CD4-positive, alpha-beta T cell treated with Interferon alpha-2 for 1 hour (primary cell): ENCODE measurements around the gene INIP.

Experiments used
- DNase-seq, 2 donors: peaks; one replicate each; pipeline ENCODE4 v3.0.0-alpha.2; 2020 to 2022

INIP gene, protein sequence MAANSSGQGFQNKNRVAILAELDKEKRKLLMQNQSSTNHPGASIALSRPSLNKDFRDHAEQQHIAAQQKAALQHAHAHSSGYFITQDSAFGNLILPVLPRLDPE

DNA sequence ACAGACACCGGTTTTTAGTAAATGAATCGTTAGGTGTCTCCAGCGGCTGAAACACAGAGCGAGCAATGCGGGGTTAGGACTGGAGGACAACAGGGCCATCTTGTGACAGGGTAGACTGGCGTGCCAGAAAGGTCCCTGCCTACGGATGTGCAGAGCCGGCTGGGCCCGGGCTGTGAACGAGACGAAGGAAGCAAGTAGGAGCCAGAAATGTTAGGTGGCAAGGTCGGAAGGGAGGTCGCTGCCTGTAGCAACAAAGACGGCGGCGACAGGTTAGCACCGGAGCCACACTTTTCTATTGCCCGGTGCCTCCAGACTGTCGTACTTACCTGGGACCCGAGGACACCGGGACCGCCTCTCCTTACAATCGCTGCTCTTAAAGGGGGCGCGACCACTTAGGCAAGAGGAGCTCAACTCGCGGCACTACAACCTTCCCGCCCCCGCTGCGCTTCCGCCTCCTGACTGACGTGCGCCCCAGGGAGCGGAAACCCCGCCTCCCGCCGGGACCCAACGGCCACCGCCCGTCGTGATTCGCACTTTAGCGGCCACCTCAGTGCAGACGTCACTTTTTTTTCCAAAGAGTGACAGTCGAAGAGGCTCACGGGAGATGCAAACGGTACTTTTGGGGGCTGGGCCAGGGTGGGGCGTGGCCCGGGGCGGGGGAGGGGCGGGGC lies at the start of gene INIP:
Gene INIP (minus strand): TSS at position 457 of the 671 bp plus-strand sequence. CDS start 1,632 bp downstream, outside the sequence.
- DNase-seq, result peak; percentile 97 to 98

DNA sequence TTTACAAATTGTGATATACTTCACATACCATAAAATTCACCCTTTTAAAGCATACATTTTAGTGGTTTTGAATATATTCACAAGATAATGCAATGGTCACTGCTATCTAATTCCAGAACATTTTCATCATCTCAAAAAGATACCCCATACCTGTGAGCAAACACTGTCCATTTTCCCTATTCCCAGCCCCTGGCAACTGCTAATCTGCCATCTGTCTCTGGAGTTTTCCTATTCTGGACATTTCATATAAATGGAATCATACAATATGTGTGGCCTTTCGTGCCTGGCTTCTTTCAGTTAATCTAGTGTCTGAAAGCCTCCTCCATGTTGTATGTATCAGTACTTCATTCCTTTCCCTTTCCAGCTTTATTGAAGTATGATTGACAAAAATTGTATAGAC lies 47.4 kb upstream of the INIP start:
- no peak for DNase-seq

DNA sequence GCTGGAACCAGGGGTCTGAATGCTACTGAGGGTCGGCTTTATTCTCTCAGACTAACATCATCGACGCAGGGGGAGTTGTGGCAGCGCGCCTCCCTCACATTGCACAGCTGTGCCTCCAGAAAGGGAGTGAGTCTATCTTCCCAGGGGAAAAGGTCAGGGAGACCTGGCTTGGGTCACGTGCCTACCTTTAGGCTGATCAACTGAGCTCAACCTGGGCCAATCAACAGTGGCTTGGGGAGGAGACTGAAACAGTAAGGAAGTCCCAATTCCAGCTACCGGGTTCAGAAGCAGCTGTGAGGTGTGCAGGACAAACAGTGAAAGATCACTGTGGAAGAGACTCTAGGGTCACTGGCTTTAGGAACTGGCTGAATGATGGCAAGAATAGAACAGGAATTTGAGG lies 46.9 kb upstream of the INIP start:
- no peak for DNase-seq

DNA sequence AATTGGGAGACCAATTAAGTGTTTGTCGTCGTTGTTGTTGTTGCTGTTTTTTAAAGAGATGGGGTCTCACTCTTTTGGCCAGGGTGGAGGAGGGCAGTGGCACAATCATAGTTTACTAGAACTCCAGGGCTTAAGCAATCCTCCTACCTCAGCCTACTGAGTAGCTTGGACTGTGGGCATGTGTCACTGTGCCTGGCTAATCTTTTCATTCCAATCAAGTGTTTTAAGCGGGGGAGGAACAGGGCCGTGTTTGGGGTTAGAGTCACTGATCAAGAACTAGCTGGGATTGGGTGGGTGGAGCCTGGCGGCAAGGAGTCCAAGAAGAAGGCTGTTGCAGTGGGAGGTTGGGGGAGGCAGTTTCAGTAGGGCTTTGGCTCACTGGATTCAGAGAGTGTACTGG lies 46.4 kb upstream of the INIP start:
- DNase-seq, result no peak

DNA sequence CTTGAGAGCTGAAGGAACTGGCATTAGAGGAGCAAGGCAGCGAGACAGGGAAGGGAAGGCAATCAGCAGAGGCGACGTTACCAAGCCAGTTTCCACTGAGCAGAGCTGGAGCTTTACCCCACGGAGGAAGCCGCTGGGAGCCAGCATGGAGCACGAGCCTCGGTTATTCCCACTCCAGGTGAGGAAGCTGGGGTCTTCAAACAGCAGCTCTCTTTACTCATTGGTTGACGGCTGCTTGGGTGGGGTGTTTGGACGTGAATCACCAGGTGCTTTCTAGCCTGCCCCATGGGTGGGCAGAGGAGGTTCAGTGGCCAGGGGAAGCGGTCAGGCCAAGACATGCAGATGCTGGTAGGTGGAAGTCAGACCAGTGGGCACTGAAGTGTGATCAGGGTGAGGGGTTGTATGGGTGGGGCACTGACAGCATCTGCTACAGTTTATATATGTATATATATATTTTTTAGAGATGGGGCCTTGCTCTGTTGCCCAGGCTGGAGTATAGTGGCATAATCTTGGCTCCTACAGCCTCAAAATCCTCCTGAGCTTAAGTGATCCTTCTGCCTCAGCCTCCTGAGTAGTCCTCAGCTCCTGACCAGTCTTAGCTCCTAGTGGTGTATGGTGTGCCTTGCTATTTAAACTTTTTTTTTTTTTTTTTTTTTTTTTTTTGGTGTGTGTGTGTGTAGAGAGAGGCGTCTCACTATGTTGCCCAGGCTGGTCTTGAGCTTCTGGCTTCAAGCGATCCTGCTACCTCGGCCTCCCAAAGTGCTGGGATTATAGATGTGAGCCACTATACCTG lies 45.0 kb upstream of the INIP start:
- no peak for DNase-seq

DNA sequence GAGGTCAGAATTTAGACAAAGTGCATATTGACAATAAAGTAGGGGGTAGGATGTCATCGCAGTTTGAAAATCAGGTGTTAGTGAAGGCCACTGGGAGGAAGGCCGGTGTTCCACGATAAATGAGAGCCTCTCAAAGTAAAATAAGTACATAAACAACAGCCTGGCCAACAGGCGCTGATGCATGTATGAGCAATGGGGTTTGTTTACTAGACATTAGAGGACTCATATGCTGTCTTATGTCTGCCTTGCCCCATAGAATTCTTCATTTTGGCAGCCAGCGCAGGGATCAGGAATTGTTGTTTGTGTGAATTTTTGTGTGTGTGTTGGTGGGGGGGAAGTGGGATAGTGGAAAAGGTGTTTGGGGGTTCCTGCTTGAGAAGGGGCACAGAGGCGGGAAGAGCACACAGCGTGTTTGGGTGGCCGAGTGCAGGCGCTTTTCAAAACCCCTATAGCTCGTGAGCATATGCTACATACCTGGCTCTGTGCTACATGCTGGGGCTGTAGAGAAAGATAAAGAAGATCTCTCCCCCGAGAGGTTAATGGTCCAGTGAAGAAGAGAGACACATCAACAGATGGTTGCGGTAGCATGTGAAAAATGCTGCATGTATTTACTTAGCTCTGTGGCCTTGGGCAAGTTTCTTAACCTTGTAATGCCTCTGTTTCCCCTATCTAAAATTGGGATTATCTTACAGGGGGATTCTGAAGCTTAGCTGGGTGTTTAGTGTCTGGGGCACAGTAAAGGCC lies 44.2 kb upstream of the INIP start:
- DNase-seq, result no peak

DNA sequence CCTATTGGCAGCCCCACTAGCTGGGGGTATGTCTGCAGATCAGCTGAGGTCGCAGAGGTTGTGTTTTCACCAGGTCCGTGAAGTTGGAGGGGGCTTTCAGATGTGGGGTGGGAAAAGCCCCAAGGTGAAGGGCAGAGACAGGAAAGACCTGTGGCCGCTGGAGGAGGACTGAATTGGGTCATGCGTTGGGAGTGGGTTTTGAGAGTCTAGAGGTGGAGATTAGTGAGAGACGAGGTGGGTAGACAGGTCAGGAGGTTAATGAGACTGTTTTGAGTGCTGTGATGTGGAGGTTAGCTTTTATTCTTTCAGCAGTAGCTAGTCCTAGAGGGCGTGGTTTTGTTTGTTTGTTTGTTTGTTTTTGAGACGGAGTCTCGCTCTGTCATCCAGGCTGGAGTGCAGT lies 42.9 kb upstream of the INIP start:
- no peak for DNase-seq

DNA sequence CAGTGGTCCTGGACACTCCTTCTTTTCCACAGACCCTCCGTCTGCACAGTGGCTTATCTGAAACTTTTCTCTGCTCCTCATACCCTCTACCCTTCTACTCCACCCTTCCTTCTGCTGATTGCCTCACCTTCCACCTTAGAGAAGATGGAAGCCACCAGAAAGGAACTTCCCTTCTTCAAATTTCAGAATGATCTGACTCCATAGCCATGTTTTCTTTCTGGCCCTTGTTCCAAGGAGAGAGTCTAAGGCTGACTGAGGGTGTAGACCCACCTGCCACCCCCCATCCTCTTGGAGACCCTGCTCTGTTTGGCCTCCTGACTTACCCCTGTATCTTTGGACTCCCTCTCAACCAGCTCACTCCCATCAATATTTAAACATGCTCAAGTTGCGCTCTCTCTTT lies 40.0 kb upstream of the INIP start:
- no peak for DNase-seq

DNA sequence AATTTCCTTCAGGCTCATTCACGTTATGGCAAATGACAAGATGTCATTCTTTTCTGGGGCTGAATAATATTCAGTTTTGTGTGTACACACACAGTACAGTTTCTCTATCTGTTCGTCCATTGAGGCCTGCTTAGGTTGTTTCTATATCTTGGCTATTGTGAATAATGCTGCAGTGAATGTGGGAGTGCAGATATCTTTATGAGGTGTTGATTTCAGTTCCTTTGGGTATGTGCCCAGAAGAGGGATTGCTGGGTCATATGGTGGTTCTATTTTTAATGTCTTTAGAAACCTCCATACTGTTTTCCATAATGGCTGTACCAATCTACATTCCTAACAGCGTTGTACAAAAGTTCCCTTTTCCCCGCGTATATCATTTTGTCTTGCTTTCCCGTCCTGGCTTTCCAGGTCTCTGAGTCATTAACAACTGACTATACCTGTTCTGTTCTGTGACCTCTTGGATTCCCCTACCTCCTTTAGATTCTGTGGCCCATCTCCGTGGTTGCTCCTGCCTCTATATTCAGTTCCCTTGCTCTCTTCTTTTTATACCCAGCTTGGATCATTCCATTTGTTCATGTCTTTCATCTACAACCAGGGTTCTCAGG lies 39.5 kb upstream of the INIP start:
- no peak for DNase-seq

DNA sequence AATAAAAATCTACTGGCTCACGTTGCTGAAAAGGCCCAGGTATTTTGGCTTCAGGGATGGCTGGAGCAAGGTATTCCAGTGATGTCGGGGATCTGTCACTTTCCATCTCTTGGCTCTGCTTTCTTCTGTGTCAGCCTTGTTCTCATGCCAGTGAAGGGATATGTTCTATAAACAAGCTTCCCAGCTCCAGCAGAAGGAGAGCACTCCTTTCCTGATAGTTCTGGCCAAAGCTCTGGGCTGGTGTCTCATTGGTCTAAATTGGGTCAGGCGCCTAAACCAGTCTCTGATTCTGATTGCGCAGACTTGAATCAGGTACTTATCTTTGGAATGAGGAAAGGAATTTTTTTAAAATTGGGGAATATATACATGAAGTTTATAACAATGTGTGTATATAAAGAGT lies 37.8 kb upstream of the INIP start:
- no peak for DNase-seq

DNA sequence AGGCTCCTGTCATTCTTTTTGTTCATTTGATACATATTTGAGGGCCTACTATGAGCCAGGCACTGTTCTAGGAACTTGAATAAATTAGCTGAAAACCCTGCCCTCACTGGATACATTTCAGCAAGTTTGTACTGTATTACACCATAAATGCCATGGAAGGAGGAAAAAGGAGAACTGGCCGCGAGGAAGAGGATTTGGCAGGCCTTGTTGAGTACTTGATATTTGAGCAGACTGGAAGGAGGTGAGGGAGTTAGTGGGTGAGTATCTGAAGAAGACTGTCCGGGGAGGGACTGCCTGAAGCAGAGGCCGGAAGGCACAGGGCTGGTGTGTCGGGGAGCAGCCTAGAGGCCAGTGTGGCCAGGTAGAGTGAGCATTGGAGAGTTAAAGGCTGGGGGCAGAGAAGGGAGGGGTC lies 37.1 kb upstream of the INIP start:
- peak in 1 of 2 donors; percentile 5 for DNase-seq

DNA sequence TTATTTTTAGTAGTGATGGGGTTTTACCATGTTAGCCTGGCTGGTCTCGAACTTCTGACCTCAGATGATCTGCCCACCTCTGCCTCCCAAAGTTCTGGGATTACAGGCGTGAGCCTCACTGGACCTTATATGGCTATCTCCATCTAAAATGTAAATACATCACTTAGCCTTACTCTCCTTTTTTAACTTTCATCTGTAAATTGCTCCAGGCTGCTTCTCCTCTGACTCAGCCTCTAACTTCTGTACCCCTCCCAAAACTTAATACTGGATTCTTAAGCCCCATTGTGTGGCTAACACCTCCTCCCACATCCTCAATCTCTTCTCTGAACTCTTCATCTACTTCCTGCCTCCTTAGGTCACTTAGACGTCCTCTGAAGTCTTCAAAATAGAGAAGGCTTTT lies 36.7 kb upstream of the INIP start:
- DNase-seq, result peak; percentile 7 to 67

DNA sequence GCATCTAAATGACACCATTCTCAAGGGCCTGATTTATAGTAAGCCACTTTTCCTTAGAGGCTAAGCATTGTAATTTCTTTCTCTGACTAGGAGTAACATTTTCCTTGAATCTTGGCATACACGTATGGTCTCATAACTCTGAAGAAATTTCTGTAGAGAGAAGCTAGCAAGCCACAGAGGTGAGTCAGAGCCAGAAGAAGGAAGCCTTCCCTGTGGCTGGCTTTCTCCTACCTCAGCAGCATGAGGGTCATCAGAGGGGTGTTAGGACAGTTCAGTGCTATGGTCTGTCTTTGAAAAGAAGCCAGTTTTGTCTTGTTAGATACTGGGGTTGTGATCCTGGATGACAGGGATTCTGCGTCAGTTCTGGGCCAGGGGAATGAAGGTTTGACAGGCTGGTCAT lies 35.8 kb upstream of the INIP start:
- DNase-seq, result no peak

DNA sequence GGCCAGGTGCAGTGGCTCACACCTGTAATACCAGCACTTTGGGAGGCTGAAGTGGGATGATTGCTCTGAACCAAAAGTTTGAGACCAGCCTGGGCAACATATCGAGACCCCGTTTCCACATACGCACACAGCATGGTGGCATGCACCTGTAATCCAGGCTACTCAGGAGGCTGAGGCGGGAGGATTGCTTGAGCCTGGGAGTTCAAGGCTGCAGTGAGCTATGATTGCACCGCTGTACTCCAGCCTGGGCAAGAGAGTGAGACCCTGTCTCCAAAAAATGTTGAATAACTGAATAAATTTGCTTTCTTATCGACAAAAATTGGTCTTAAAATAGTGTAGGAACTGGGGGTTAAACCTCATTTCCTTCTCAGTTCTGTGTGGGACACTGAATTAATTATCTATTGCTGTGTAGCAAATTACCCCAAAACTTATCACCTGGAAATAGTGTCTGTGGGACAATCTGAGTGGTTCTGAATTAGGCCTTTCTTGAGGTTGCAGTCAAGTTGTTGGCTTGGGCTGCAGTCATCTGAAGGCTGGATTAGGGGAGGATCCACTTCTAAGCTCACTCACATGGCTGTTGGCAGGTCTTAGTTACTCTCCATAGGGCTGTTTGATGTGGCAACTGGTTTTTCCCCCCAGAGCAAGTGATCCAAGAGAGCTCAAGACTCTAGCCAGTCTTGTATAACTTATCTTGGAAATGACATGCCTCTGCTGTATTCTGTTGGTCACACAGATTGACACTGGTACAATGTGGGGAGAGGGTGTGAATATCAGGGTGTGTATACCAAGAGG lies 34.6 kb upstream of the INIP start:
- DNase-seq, result no peak

DNA sequence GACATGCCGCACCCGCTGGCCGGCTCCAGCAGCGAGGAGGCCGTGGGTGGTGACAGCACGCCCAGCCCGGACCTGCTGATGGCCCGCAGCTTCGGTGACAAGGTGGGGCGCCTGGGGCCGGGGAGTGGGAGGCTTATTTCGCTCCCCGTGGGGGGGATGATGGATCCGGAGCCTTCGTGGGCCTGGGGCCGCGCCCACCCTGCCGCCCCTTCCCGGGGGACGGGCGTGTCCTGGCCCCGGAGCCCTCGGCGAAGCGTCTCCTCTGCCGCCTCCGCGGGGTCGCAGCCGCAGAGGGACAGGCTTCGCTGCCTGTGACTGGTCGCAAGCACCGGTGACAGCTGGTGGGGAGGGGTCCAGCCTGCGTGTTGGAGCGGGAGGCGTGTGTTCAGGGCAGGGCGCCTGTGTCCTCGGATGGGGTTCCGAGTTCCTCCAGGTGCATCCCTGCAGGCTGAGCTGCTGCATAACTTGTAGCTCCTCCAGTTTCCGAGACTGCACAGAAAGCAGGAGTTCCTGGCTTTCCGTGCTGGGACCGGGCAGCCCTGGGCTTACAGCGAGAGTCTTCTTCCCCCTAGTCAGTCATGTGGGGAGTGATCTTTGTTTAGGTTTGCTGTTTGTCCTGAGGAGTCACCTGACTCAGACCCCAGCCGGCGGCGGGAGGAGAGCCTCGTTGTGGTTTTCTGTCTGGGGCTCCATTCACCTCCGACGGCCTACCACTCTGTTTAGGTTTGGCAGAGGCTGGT lies 33.3 kb upstream of the INIP start:
- DNase-seq, result peak; percentile 30 to 51

DNA sequence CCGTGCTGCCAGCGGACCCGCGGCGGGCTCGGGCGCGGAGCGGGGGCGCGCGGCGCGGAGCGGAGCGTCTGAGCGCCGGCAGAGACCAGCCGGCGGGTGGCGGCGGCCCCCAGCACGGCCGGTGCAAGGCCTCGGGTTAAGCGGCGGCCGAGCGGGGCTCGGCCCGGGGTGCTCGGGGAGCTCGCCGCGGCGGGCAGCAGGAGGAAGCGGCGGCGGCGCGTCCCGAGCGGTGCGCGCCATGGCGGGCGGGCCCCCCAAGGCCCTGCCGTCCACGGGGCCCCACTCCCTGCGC lies 32.8 kb upstream of the INIP start:
- DNase-seq, result no peak

DNA sequence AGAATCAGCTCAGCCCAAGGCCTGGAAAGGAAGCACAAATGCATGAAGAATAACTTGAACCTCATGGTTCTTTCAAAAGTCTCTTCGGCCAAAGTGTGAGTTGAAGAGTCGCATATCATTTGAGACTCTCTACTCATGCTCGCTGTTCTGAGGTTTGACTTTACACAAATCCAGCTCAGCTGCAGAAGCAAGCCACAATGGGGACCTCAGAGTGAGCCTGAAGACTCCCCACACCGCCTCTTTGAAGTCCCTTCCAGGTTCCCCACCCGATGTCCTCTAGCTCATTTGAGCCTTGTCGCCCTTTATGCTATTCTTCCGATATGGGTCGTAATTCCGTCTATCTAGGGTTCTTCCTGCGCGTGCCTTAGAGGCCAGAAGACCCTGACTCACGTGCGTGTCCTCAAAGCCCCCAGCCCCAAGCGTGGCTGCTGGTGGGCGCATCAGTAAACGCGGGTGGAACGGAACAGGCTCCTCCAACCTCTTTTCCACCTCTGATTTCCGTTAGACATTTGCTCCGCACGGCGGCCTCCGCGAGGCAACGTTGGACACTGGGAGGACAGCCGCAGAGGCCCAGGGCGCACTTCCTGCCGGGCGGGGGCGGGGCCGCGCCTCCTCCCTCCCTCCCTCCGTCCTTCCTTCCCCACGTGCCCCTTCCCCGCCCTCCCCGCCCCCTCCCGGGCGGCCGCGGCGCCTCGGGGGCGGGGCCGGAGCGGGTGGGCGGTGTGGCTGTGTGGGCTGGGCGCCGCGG lies 32.3 kb upstream of the INIP start, which contains the start of gene SNX30:
Gene SNX30 (plus strand): TSS at position 745 of the 748 bp plus-strand sequence. CDS start 242 bp downstream, outside the sequence.
- DNase-seq, result peak; percentile 83 to 88

DNA sequence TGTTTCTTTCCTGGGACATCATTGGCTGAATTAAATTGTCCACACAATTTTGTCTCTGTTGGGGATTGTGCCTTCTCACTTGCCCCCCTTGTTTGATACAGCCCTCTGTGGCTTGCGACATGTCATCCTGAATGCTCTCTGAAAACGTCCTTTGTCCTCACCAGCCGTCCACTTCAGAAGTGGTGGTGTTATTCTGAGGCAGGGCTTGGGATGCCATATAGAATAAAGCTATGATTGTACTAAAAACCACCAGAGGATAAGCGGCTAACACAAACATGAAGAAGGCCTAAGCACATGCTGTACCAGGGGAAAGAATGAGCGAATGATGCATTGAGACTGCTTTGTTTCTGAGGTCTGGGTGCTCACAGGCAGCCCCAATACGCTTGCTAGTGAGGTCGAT lies 29.2 kb upstream of the INIP start:
- no peak for DNase-seq

DNA sequence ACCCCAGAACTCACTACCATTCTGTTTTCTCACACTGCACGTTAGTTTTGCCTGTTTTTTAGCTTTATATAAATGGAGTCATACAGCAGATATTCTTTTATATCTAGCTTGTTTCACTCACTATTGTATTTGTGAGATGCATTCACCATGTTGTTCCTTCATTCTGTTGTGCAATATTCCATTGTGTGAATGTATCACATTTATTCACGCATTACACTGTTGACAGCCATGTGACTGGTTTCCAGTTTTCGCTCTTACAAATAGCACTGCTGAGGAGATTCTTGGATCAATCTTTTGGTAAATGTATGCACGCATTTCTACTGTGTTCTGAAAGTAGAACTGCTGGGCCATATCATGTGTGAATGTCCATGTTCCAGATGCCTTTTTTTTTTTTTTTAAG lies 26.3 kb upstream of the INIP start:
- DNase-seq, result no peak

DNA sequence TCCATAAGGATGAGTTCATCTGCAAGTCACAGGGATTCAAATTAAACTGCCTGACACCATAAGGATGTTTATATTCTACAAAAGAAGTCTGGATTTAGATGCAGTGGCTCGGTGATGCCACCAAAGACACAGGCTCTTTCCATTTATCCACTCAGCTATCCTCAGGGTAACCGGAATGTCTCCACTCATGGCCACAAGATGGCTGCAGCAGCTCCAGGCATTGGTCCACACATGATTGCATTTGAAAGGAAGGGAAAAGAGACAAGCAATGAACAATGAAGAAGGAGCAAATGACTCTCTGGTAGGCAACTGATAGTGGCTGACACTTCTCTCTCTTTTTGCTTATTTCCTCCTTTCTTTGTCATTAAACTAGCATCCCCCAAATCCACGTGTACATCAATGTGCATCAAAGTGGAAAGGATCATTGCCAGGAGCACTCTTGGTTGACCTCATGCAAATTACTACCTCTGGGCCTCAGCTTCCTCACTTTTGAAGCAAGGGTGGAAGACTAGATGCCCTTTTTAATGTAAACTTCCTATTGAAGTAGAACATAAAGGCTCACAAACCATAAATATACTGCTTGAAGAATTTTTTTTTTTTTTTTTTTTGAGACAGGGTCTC lies 25.4 kb upstream of the INIP start:
- no peak for DNase-seq
